Astrocyte of the hippocampus (primary cell): ENCODE data around the gene SAP25.
"Not testable (repeated sequence)": the region's sequence is repeated elsewhere in the genome, so short reads cannot be mapped to it uniquely, and the experiment has no call there.

Experiments
- DNase-seq: peaks from one replicate; pipeline ENCODE4 v3.0.0; 2011; ENCODE audit warnings: low read depth, low spot score

The SAP25 gene

DNA sequence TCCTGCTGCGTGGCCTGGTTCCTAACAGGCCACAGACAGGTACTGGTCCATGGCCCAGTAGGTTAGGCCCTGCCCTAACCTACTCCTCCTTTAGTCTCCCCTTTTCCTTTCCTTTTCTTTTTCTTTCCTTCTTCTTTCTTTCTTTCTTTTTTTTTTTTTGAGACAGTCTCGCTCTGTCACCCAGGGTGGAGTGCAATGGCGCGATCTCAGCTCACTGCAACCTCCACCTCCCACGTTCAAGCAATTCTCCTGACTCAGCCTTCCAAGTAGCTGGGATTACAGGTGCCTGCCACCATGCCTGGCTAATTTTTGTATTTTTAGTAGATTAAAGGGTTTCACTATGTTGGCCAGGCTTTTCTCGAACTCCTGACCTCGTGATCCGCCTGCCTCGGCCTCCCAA, 37.7 kb downstream of the SAP25 start:
- DNase-seq = not testable (repeated sequence)

GRCh38 chr7:100532165-100533022, 41.3 kb downstream of the SAP25 start:
- DNase-seq = no peak

GRCh38 chr7:100528108-100528866, 45.4 kb downstream of the SAP25 start:
- not testable (repeated sequence) for DNase-seq

DNA sequence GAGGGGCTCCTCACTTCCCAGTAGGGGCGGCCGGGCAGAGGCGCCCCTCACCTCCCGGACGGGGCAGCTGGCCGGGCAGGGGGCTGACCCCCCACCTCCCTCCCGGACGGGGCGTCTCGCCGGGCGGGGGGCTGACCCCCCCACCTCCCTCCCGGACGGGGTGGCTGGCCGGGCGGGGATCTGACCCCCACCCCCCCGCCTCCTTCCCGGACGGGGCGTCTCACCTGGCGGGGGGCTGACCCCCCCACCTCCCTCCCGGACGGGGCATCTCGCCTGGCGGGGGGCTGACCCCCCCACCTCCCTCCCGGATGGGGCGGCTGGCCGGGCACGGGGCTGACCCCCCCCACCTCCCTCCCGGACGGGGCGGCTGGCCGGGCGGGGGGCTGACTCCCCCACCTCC, 50.5 kb downstream of the SAP25 start:
- DNase-seq = not testable (repeated sequence)
